Endothelial cell (in vitro differentiated cells): Measurements from ENCODE around the gene TOMM40. TPM values are rescaled to one million over a fixed set of nuclear protein-coding genes. Genes with fewer than 3 reads are reported as not detected.
A peak's percentile ranks its signal among the peaks of the same experiment; 100 is the strongest.

Experiments used
- DNase-seq: peaks from one replicate; pipeline ENCODE4 v3.0.0; 2021; ENCODE audit warnings: low spot score
- H3K27ac Mint-ChIP-seq: one replicate; pipeline ENCODE4 v1.8.0; 2021; ENCODE audit warnings: mixed read lengths, inconsistent platforms; ENCODE audit not compliant: unreplicated experiment
- H3K27me3 Mint-ChIP-seq: one replicate; pipeline ENCODE4 v1.8.0; 2021; ENCODE audit warnings: mild to moderate bottlenecking, moderate library complexity, mixed read lengths, inconsistent platforms; ENCODE audit not compliant: unreplicated experiment
- H3K36me3 Mint-ChIP-seq: one replicate; pipeline ENCODE4 v1.8.0; 2021; ENCODE audit warnings: mild to moderate bottlenecking, low read depth, mixed read lengths, inconsistent platforms; ENCODE audit not compliant: unreplicated experiment
- H3K4me1 Mint-ChIP-seq: one replicate; pipeline ENCODE4 v1.8.0; 2021; ENCODE audit warnings: mild to moderate bottlenecking, mixed read lengths, inconsistent platforms; ENCODE audit not compliant: unreplicated experiment
- H3K4me3 Mint-ChIP-seq: one replicate; pipeline ENCODE4 v1.8.0; 2021; ENCODE audit warnings: mild to moderate bottlenecking, mixed read lengths, inconsistent platforms; ENCODE audit not compliant: unreplicated experiment
- H3K9me3 Mint-ChIP-seq: one replicate; pipeline ENCODE4 v1.8.0; 2021; ENCODE audit warnings: mixed read lengths, inconsistent platforms; ENCODE audit not compliant: unreplicated experiment
- CTCF ChIP-seq: fragments of 200-600 bp; sonication (generic); IDR thresholded peaks from one replicate; pipeline ENCODE4 v1.5.0; 2021; ENCODE audit warnings: antibody characterized with exemption; ENCODE audit not compliant: unreplicated experiment
- total RNA-seq: library from RNA; stranded (reverse); fragmentation: NEBNext Ultra II Directional; extraction: Animal tissue kit (Norgen Biotek cat#: 25700); gene quantifications from one replicate; pipeline ENCODE4 v1.2.1, GENCODE V29; 2021; ENCODE audit not compliant: unreplicated experiment

Gene TOMM40
- total RNA-seq, 1 donor from 2014 or later = 60.5 TPM

DNA sequence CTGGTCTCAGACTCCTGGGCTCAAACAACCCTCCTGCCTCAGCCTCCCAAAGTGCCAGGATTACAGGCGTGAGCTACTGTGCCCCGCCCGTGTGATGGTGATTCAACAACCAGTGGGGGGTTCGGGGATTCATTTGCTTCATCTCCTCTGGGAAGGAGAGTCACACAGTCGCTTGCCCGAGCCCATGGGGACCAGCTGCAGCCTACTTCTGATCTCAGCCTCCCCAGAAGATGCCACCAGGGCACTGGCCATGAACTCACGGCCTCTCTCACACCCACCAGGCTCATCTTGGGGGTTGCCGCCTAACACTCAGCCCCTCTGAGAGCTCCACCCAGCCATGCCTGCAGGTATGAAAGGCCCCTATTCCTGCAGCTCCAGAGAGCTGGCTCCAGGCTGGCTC, 6.8 kb downstream of the TOMM40 start:
- Mint-ChIP-seq H3K4me3 (no peak overlapping the region), H3K36me3 (peaks cover 43% of the 10 kb centered on the region), H3K27me3 (peaks cover 15% of the 10 kb centered on the region), H3K4me1 (no peaks in the 10 kb centered on the region), H3K27ac (no peak overlapping the region), H3K9me3 (no peaks in the 10 kb centered on the region)
- no peak for DNase-seq
- no peak for TF ChIP-seq CTCF

GRCh38 chr19:44900328-44901244, 9.5 kb downstream of the TOMM40 start:
- peaks cover 15% of the 10 kb centered on the region for H3K27me3 Mint-ChIP-seq
- H3K27ac Mint-ChIP-seq = no peak overlapping the region
- H3K36me3 Mint-ChIP-seq = peaks cover 29% of the 10 kb centered on the region
- TF ChIP-seq CTCF = no peak
- DNase-seq = no peak
- H3K9me3 Mint-ChIP-seq = no peaks in the 10 kb centered on the region
- H3K4me3 Mint-ChIP-seq = no peak overlapping the region
- H3K4me1 Mint-ChIP-seq = no peaks in the 10 kb centered on the region

DNA sequence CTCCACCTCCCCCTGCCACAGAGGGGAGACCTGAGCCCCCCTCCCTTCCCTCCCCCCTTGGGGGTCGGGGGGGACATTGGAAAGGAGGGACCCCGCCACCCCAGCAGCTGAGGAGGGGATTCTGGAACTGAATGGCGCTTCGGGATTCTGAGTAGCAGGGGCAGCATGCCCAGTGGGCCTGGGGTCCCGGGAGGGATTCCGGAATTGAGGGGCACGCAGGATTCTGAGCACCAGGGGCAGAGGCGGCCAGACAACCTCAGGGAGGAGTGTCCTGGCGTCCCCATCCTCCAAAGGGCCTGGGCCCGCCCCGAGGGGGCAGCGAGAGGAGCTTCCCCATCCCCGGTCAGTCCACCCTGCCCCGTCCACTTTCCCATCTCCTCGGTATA, 12.2 kb downstream of the TOMM40 start:
- Mint-ChIP-seq H3K4me3 (no peak overlapping the region), H3K9me3 (no peaks in the 10 kb centered on the region), H3K27me3 (peaks cover 8% of the 10 kb centered on the region), H3K36me3 (peaks cover 14% of the 10 kb centered on the region), H3K4me1 (no peaks in the 10 kb centered on the region), H3K27ac (no peak overlapping the region)
- no peak for TF ChIP-seq CTCF
- no peak for DNase-seq

DNA sequence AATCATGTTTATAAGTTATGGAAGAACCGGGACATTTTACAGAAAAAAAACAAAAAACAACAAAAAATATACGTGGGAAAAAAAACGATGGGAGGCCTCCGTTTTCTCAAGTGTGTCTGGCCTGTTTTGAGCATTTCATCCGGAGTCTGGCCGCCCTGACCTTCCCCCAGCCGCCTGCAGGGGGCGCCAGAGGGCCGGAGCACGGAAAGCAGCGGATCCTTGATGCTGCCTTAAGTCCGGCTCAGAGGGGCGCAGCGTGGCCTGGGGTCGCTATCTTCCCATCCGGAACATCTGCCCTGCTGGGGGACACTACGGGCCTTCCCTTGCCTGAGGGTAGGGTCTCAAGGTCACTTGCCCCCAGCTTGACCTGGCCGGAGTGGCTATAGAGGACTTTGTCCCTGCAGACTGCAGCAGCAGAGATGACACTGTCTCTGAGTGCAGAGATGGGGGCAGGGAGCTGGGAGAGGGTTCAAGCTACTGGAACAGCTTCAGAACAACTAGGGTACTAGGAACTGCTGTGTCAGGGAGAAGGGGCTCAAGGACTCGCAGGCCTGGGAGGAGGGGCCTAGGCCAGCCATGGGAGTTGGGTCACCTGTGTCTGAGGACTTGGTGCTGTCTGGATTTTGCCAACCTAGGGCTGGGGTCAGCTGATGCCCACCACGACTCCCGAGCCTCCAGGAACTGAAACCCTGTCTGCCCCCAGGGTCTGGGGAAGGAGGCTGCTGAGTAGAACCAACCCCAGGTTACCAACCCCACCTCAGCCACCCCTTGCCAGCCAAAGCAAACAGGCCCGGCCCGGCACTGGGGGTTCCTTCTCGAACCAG, 12.8 kb downstream of the TOMM40 start:
- Mint-ChIP-seq H3K27me3 (peaks cover 7% of the 10 kb centered on the region), H3K9me3 (no peaks in the 10 kb centered on the region), H3K4me1 (no peaks in the 10 kb centered on the region), H3K36me3 (peaks cover 13% of the 10 kb centered on the region), H3K4me3 (no peak overlapping the region), H3K27ac (no peak overlapping the region)
- TF ChIP-seq CTCF = peak; percentile 99
- peak; percentile 87 for DNase-seq
